ENCODE data around the gene DNM1. TPM values are rescaled to one million over a fixed set of nuclear protein-coding genes. Genes with fewer than 3 reads are reported as not detected.
A peak's percentile ranks its signal among the peaks of the same experiment; 100 is the strongest.

The DNM1 gene
- total RNA-seq, 1 donor: 3.6 TPM

DNA sequence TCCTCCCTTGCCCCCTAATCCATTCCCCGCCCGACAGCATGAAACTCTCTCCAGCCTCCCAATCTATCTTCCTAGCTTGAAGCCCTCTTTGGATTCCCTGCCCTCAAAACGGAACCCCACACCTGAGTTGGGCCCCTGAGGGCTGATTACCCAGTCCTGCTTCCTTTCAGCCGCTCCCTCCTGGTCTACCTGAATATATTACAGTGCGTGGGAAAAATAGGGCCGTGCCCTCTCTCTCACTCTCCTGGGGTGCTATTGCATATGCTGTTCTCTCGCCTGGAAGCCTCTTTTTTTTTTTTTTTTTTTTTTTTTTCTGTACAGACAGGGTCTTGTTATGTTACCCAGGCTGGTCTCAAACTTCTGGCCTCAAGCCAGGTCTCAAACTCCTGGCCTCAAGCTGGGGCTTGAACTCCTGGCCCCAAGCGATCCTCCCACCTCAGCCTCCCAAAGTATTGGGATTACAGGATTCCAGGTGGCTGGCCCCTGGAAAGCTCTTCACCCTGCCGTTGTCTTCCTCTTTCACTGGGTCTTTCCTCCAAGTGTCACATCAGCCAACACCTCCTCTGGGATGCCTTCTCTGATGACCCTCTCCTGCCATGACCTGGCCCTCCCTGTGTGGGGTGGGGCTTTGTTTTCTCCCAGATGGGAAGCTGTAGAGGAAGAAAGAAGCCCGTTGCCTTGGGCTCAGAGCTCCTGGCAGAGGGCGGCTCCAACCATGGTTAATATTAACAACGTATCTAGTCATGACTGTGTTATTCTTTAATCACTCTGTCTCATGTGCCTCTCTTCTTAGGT is 8.2 kb downstream of the DNM1 start:
- DNase-seq (ENCODE audit: insufficient read length, low spot score, missing footprints): peak; percentile 79
- Histone ChIP-seq H3K4me2 (ENCODE audit: insufficient read depth, low read length) (no peak overlapping the region), H3K27me3 (ENCODE audit: insufficient read depth, low read length) (peaks cover 3% of the 10 kb centered on the region), H3K4me1 (ENCODE audit: insufficient read depth, low read length) (peaks cover 5% of the 10 kb centered on the region), H3K79me2 (ENCODE audit: insufficient read depth, low read length) (no peaks in the 10 kb centered on the region), H3K27ac (ENCODE audit: low read depth, low read length) (no peak overlapping the region), H3K36me3 (ENCODE audit: insufficient read depth, low read length) (no peaks in the 10 kb centered on the region), H4K20me1 (ENCODE audit: insufficient read depth, low read length) (no peaks in the 10 kb centered on the region), H3K4me3 (ENCODE audit: insufficient read depth, low read length) (no peak overlapping the region), H2AFZ (ENCODE audit: low read length) (no peak overlapping the region), H3K9me3 (ENCODE audit: low read depth, low read length) (no peaks in the 10 kb centered on the region)
- no peak for TF ChIP-seq CTCF (IDR thresholded peaks at IDR 0.05; ENCODE audit: extremely low read depth, low read depth, low read length)

DNA sequence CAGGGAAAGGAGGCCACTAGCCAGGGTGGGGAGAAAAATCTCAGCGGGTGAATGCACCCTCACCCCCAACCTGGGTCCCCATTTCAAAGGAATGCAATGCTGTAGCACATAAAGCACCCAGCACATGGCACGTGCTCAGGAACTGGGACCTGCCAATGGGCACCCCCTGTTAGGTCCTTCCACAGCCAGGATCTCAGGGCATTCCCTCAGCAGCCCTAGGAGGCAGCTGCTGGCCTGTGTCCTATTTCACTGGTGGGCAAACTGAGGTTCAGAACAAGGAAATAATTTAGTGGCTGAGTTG is 8.8 kb downstream of the DNM1 start:
- H3K27ac ChIP-seq (ENCODE audit: low read depth, low read length): no peak overlapping the region
- no peak overlapping the region for H3K4me3 ChIP-seq (ENCODE audit: insufficient read depth, low read length)
- H3K4me1 ChIP-seq (ENCODE audit: insufficient read depth, low read length): peaks cover 10% of the 10 kb centered on the region
- H3K4me2 ChIP-seq (ENCODE audit: insufficient read depth, low read length): no peak overlapping the region
- H4K20me1 ChIP-seq (ENCODE audit: insufficient read depth, low read length): no peaks in the 10 kb centered on the region
- TF ChIP-seq CTCF (IDR thresholded peaks at IDR 0.05; ENCODE audit: extremely low read depth, low read depth, low read length): no peak
- H3K9me3 ChIP-seq (ENCODE audit: low read depth, low read length): no peaks in the 10 kb centered on the region
- no peak overlapping the region for H2AFZ ChIP-seq (ENCODE audit: low read length)
- no peaks in the 10 kb centered on the region for H3K79me2 ChIP-seq (ENCODE audit: insufficient read depth, low read length)
- H3K36me3 ChIP-seq (ENCODE audit: insufficient read depth, low read length): no peaks in the 10 kb centered on the region
- DNase-seq (ENCODE audit: insufficient read length, low spot score, missing footprints): peak; percentile 6
- peaks cover 3% of the 10 kb centered on the region for H3K27me3 ChIP-seq (ENCODE audit: insufficient read depth, low read length)

DNA sequence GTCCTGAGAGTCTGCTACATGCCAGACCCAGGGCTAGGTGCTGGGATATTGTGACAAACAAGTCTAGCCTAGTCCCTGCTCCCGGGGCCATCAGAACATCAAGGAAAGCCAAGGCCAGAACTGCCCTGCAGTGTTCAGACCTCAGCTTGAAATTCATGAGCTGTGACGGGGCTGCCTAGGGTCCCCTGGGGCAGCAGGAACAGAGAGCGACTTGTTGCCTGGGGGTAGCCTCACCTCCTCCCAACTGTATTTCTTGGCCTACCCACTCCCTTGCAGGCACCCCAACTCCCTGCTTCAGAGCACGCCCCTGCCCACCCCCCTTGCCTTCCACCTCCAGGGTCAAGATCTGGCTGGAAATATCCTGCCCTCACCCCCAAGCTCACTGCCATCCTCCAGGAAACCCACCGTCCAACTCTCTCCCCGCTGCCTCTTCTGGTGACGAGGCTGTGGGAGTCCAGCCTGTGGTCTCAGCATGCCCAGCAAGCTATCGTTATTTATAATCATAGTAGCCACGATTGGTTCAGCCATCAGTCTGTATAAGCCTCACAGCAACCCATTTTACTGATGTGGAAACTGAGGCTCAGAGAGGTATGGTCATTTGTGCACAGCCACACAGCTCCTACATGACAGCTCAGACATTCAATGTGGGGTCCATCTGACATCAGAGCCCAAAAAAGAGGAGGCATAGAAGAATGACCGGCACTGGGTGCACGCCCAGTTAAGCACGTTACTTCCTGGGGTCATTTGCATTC is 10.7 kb downstream of the DNM1 start:
- peaks cover 3% of the 10 kb centered on the region for H4K20me1 ChIP-seq (ENCODE audit: insufficient read depth, low read length)
- H3K27me3 ChIP-seq (ENCODE audit: insufficient read depth, low read length): peaks cover 3% of the 10 kb centered on the region
- no peaks in the 10 kb centered on the region for H3K9me3 ChIP-seq (ENCODE audit: low read depth, low read length)
- H3K4me2 ChIP-seq (ENCODE audit: insufficient read depth, low read length): no peak overlapping the region
- no peak overlapping the region for H3K4me3 ChIP-seq (ENCODE audit: insufficient read depth, low read length)
- no peak overlapping the region for H3K27ac ChIP-seq (ENCODE audit: low read depth, low read length)
- DNase-seq (ENCODE audit: insufficient read length, low spot score, missing footprints): peak; percentile 62
- H3K4me1 ChIP-seq (ENCODE audit: insufficient read depth, low read length): peaks cover 10% of the 10 kb centered on the region
- H2AFZ ChIP-seq (ENCODE audit: low read length): no peak overlapping the region
- no peaks in the 10 kb centered on the region for H3K36me3 ChIP-seq (ENCODE audit: insufficient read depth, low read length)
- H3K79me2 ChIP-seq (ENCODE audit: insufficient read depth, low read length): no peaks in the 10 kb centered on the region
- no peak for TF ChIP-seq CTCF (IDR thresholded peaks at IDR 0.05; ENCODE audit: extremely low read depth, low read depth, low read length)
